Stimulated activated CD4-positive, alpha-beta T cell treated with anti-CD3 and anti-CD28 coated beads, Interleukin-12 subunit alpha, Interleukin-12 subunit beta, amount 100 ng/mL, for 24 hours (primary cell): ENCODE results near the gene SSBP2.
"Not testable (repeated sequence)": the region's sequence is repeated elsewhere in the genome, so short reads cannot be mapped to it uniquely, and the experiment has no call there.

ENCODE experiments used
- DNase-seq, 2 experiments: peaks; one replicate each; pipeline ENCODE4 v3.0.0-alpha.2; 2020; ENCODE audit warnings: low read depth in 2 of 2

The SSBP2 gene

DNA sequence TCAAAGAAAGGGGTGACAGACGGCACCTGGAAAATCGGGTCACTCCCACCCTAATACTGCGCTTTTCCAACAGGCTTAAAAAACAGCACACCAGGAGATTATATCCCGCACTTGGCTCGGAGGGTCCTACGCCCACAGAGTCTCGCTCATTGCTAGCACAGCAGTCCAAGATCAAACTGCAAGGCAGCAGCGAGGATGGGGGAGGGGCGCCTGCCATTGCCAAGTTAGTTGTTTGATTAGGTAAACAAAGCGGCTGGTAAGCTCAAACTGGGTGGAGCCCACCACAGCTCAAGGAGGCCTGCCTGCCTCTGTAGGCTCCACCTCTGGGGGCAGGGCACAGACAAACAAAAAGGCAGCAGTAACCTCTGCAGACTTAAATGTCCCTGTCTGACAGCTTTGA lies 158.8 kb downstream of the SSBP2 start:
- not testable (repeated sequence) for DNase-seq

DNA sequence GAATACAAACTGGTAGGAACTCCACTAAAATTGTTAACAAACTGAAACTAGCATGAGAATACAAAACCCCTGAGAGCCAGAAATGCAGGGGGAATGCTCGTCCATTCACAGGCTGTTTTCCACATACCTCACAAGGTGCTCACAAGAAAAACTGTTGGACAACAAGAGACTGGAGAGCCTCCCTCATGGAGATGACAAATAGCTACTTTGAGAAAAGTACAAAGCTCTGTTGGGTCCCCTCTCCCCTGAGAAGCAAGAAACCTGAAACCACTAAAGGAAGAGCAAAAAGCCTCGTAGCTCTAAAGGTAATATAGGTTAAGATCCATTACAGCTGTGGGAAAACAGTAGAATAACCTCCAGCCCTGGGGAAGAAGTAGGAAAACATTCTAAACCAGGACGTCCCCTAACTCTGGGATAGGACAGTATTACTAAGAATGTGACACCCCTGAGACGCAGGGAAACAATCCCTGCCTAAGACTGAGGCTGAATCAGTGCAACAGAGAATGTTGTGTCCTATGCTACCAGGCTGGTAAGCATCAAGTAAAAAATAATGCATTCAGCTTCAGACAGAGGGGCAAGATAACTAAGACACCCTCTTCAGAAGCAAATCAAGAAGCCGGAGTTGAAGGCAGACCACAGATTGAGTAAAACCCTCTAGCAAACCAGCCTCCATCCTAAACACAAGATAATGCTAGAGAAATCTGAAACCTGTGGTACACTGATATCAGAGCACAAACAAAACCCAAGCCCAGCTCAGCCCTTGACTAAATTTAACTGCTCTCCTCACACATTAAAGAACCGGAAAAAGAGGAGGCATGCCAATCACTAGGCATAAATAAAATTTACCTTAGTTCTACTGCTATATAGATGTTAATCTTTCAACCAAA lies 160.2 kb downstream of the SSBP2 start:
- no peak for DNase-seq

DNA sequence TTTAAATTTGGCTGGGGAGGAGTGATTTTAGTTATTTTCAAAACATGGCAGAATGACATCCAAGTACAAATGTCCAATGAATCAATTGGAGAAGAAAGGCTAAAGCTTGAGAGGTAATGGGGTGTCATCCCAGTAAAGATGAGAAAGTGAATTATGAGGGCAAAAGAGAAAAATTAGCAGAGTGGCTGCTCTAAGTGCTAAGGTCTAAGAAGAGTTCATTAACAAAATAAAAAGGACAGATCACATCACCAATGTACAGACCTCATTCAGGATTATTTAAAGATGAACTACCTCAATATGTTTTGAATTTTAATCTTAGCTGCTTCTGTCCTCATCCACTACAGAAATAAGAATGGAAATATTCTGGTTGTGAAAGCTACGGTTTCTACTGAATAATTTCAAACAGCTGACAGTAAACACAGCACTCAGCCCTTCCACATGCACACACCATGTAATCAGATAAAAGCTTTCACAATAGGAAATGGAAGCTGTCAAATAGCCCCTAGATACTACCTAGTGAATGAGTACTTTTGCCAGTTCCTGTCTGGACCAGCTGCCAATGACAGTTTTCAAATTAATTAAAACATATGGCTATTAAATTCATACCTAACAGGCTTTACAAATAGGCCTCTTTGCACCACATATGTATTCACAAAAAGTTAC lies 171.5 kb downstream of the SSBP2 start:
- no peak for DNase-seq

DNA sequence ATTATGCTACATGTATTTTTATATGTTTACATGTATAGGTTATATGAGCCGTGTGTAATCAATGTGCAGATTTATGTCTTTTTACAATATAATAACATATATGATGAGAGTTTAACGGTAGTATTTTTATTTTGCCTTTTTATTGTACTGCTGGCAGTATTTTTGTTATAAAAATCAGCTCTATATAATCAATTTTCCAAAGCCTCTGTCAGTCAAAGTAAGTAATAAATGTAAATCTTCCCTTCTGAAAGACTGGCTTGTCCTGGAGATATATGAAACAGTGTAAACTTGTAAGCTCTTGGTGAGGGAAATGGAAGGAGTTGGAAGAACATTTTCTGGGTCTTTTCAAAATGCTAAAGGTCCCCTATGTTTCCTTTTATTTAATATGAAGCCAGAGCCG lies 173.8 kb downstream of the SSBP2 start:
- DNase-seq, result no peak

DNA sequence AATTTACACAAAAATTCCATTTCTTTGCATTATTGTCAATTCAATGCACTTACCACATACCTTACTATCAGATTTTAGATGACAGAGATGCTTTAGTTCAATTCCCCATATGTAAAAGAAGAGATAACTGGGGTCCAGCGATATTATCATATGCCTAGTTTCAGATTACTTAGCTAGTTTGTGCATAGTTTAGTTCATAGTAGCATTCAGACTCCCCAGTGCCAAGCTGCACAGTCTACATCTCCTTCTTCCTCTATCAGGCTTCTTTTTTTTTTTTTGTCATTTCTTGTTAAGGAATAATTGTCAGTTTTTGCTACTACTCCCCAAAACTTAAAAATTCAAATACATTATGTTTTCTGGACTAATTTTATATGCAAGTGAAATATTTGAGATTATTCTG lies 175.0 kb downstream of the SSBP2 start:
- DNase-seq, result no peak

DNA sequence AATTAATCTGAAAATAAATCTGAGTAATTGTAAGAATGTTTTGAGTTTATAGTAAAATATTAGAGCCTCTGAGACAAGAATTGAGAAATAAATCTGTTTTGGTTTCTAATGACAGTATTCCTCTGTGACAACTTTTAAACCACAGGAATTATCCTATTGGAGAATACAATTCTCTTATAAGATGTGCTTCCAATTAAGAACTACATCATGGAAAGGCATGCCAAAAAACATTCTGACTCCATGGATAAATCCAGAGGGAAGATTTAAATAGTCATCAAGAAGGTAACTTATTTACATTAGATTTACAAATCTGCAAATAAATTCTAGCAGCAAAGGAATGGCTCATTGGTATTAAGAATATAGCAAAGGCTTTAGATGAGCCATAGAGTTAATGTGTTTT lies 178.7 kb downstream of the SSBP2 start:
- DNase-seq, result no peak

DNA sequence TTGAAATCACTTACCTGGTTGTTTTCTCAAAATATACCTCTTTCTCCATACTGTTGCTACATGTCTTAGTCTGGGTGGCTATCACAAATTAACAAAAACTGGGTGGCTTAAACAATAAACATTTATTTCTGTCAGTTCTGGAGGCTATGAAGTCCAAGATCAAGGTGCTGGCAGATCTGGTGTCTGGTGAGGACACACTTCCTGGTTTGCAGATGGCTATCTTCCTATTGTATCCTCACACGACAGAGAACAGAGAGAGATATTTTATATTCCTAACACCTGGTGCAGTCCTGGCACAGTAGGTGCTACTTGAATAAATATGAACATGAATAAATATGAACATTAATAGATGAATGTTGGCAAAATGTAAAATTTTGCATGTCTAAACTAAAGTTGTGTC lies 192.7 kb downstream of the SSBP2 start:
- no peak for DNase-seq

DNA sequence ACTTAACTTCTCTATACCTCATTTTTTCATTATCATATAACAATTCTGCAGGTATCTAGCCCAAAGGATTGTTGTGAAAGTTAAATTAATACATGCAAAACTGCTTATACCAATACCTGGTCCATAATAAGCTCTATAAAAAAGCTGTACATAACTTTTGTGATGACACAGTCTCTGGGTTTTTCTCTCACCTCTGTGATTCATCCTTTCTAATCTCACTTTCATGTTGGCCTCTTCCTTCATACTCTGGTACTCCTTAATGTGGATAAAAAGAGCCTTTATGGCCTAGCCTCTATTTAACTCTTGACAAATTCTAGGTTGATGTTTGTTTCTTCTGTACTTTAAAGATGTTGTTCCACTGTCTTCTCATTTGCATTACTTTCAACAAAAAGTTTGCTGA lies 194.1 kb downstream of the SSBP2 start:
- DNase-seq, result no peak

DNA sequence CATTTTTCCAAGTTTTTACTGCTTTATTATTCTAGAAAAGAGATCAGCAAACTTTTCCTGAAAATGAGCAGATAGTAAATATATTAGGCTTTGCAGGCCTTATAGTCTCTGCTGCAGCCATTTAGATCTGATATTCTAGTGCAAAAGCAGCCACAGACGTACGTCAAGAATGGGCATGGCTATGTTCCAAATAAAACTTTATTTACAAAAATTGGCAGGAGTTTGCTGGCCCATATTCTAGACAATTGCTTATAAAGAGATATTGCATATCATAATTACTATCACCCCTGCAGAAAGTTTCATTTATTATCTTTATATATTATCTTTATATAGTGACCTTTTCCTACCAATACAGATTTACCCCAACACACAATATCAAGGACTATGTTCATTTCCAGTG lies 195.0 kb downstream of the SSBP2 start:
- no peak for DNase-seq

DNA sequence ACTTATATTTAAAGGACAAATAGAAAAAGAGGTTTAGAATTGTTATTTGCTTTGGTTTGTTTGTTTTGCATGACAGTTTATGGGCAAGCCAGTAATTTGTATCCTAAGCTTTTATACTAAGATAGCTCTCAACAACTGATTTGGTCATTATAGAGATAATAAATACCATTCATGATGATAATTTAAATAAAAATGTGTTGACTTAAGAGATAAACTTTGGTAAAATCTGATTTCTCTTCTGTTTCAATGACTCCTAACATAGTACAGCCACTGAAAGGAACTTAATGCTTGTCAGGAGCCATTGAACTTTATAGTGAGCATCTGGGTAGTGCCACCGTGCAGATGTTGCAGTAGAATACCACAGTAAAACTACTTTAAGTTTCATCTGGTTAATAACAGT lies 196.2 kb downstream of the SSBP2 start:
- no peak for DNase-seq

DNA sequence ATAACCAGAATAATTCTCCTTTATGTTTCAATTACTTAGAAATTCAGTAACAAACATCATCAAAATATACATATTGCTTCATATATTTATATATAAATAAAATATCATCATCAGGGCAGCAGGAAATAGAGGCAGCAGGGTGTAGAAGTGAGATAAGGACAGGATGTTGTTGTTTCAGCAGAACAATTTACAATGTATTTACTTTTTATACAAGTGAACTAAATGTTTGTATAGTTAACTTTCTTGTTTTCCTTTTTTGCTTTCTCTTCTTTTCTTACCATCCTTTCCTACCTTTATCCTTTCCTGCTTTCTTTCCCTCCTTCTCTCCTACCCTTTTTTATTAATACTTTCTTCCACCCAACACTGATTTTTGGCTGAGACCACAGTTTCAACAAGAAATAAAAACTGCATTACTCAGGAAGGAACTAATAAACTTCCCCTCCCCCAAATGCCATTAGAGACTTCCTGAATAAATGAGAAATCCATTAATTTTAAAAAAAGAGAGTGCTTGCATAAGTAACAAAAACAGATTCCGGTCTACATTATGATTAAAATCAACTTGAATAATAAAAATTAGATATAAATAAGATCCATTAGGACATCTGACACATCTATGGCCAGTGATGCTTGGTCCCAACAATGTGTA lies 197.2 kb downstream of the SSBP2 start:
- DNase-seq, result no peak

DNA sequence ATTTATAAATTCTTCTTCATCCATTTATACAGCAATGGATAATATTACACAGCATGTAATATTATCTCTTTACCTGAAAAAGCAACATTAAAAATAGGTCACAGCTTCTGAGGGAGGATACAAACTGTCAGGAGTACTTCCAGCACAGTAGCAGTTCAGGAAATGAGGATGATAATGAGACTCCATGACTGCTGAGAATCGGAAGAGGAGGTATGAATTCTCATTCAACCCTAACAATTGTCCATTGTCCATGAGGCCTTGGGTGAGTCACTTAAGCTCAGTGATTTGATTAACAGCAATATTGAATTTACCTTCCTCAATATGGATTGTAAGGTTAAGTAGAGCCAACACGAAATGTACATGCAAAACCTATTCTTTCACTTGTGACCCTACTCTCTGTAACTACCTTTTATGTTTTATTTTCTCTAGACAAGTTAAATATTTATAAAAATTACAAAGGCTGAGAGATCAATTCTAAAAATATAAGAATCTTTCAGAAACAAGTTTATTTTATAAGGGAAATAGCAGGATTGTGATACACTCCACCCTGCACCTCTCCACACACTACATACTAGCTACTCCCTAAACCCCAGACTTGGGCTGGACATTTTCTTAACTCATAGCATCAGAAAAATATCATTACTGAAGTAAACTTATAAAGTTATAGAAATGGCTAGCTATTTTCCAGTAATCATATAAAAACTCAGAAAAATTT lies 197.9 kb downstream of the SSBP2 start:
- DNase-seq, result no peak

DNA sequence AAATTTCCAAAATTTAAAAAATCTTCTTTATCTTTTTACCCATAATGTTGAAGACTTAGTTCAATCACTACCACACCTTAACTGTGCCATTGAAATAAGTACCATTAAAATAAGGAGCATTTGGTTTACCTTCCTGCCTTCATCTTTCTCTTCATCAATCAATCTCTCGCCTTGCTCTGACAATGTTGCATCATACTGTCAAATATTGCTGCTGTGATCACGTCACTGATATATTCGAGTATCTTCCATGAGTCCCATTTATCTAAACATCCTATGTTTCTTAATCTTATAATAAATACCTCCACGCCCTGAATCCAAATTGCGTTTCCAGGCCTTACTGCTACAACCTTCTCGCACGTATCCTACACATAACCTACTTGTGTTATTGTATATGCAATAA lies 201.8 kb downstream of the SSBP2 start:
- no peak for DNase-seq

DNA sequence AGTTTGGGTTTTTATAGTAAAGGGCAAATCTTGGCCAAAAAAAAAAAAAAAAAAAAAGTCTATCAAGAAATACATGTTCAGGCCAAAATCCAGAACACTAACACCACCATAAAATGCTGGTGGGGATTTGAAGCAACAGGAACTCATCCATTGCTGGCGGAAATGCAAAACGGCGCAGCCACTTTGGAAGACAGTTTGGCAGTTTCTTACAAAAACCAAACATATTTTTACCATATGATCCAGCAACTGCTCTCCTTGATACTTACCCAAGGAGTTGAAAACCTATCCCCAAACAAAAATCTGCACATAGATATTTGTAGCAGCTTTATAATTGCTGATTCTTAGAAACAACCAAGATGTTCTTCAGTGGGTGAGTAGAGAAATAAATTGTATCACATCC lies 203.9 kb downstream of the SSBP2 start:
- DNase-seq, result no peak

DNA sequence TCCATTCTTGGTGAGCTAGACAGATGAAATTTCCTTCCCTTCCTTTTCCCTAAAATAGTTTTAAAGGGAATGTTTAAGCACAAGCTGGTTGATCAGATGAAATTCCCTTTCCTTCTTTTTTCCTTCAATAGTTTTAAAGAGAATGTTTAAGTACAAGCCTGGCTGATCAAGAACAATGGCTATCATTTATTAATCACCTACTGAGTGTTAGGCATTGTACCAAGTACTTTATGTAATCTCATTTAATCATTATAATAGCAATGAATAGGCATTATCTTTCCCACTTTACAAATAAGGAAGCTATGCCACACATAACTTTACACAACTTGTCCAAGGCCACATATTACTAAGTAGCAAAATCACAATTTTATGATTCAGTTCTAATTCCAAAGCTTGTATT lies 205.0 kb downstream of the SSBP2 start:
- DNase-seq, result no peak

DNA sequence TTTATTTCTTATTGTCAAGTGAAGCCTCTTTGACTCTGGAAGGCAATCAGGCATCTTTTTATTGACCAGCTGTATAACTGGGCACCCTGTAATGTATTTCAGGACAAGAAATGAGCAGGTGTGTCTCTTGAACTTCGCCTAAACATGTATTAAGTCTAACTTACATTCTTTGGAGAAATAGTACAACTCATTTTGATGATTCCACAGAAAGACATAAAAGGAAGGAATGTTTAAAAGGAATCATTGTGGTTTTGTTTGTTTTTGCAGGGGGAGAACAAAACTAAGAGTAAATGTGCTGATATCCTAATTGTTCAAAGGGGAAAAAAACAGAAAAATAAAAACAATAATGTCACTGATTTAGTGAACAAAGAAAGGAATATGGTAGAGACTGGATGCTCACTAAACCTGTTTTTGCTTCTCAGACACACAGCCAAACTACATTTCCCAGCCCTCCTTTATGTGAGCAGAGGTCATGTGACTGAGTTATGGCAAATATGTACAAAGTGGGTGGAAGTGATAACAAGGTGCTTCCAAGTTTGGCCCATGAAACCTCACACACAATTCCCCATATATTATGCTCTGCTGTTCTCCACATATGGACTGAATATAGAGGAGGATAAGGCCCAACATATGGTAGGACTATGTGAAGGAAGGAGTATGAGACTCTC lies 206.4 kb downstream of the SSBP2 start:
- no peak for DNase-seq

DNA sequence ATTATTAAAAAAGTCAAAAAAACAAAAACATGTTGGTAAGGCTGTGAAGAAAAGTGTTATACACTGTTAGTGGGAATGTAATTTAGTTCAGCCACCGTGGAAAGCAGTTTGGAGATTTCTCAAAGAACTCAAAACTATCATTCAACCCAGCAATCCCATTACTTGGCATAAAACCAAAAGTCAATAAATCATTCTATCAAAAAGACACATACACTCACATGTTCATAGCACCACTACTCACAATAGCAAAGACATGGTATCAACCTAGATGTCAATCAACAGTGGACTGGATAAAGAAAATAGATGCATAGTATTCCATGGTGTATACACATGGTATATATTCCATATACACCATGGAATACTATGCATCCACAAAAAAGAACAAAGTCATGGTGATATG lies 208.7 kb downstream of the SSBP2 start:
- no peak for DNase-seq

DNA sequence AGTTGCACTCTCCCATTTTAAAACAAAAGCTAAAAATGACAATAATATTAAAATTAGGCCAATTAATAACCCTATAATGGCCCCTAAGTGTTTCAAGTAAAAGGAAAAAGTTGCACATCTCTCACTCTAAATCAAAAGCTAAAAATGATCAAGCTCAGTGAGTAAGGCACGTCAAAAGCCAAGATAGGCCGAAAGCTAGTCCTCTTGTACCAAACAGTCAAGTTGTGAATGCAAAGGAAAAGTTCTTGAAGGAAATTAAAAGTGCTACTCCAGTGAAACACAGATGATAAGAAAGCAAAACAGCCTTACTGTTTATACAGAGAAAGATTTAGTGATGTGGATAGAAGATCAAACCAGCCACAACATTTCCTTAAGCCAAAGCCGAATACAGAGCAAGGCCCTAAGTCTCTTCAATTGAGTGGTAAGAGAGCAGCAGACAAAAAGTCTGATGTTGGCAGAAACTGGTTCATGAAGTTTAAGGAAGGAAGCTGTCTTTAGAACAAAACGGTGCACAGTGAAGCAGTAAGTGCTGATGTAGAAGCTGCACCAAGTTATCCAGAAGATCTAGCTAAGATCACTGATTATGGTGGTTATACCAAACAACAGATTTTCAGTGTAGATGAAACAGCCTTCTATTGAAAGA lies 212.9 kb downstream of the SSBP2 start:
- no peak for DNase-seq

DNA sequence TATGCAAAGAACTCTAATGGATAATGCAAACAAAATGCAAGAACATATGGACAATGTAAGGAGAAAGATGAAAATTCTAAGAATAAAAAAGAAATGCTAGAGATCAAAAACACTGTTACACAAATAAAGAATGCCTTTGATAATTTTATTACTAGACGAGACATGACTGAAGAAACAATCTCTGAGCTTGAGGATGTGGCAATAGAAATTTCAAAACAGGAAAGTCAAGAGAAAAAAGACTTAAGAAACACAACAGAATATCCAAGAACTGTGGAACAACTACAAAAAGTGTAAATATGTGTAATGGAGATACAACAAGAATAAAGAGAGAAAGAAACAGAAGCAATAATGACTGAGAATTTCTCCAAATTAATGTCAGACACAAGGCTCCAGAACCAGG lies 216.5 kb downstream of the SSBP2 start:
- no peak for DNase-seq

DNA sequence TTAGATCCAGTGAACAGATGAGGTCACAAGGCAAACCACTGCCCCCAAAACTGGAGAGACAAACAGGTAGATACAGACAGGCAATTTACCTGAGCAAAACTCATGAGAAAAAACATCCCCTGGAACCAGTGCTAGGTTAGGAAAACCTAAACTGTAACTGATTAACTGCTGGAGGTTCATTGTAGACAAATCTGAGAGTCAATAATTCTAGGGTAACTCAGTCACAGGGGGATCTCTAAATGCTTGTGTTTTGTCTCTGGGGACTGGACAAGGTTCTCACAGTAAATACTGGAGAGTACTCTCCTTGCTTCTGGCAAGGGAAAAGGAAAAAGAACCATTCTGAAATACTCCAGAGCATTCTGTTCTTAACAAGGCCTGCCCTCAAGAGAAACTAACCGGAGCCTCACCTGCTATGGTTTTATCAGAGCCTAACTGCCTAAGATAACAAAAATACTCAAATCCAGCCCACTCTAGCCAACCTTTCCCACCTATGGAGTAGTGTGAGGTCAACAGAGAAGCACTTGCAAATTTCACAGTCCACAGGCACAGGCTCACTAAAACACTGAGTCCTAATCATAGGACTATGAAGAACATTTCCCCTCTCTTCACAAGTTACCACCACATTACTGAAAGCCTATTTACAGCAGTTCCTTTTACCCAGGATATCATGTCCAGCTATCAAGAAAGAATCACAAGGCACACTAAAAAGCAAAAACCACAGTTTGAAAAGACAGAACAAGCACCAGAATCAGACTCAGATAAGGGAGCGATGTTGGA lies 217.1 kb downstream of the SSBP2 start:
- no peak for DNase-seq
